WTC11 (cell line): ENCODE measurements around the gene FZD7. TPM values are rescaled to one million over a fixed set of nuclear protein-coding genes. Genes with fewer than 3 reads are reported as not detected.

Source experiments
- AFF4 ChIP-seq: sonication (generic); formaldehyde crosslinking; IDR thresholded peaks from 2 replicates; pipeline ENCODE4 v1.8.1; 2023; ENCODE audit warnings: mild to moderate bottlenecking, missing genetic modification reagents, borderline replicate concordance
- CBFB ChIP-seq: sonication (generic); formaldehyde crosslinking; IDR thresholded peaks from 2 replicates; pipeline ENCODE4 v1.8.1; 2022; ENCODE audit warnings: mild to moderate bottlenecking, low read depth, missing genetic modification reagents
- CREB1 ChIP-seq: sonication (generic); formaldehyde crosslinking; IDR thresholded peaks from 2 replicates; pipeline ENCODE4 v1.8.0; 2023; ENCODE audit warnings: mild to moderate bottlenecking, missing genetic modification reagents
- ELF4 ChIP-seq: sonication (generic); formaldehyde crosslinking; IDR thresholded peaks from 2 replicates; pipeline ENCODE4 v1.8.1; 2022; ENCODE audit warnings: low read depth, mild to moderate bottlenecking, moderate library complexity, missing genetic modification reagents
- ESRRA ChIP-seq: sonication (generic); formaldehyde crosslinking; IDR thresholded peaks from 2 replicates; pipeline ENCODE4 v1.8.1; 2022; ENCODE audit warnings: mild to moderate bottlenecking, missing genetic modification reagents, borderline replicate concordance
- JAZF1 ChIP-seq: fragments of 250-450 bp; sonication (Bioruptor Pico); IDR thresholded peaks from 2 replicates; pipeline ENCODE4 v1.9.0; 2021; ENCODE audit warnings: moderate library complexity, mild to moderate bottlenecking, inconsistent platforms
- JUN ChIP-seq: sonication (generic); formaldehyde crosslinking; IDR thresholded peaks from 2 replicates; pipeline ENCODE4 v1.8.0; 2023; ENCODE audit warnings: mild to moderate bottlenecking, missing genetic modification reagents
- KAT7 ChIP-seq: sonication (generic); formaldehyde crosslinking; IDR thresholded peaks from 2 replicates; pipeline ENCODE4 v1.8.1; 2023; ENCODE audit warnings: missing genetic modification reagents, mild to moderate bottlenecking, borderline replicate concordance
- MAX ChIP-seq: sonication (generic); formaldehyde crosslinking; IDR thresholded peaks from 2 replicates; pipeline ENCODE4 v1.8.0; 2022; ENCODE audit warnings: mild to moderate bottlenecking, missing genetic modification reagents
- MLX ChIP-seq: sonication (generic); formaldehyde crosslinking; IDR thresholded peaks from 2 replicates; pipeline ENCODE4 v1.8.1; 2023; ENCODE audit warnings: mild to moderate bottlenecking, missing genetic modification reagents, moderate library complexity
- NR2C2 ChIP-seq: sonication (generic); formaldehyde crosslinking; IDR thresholded peaks from 2 replicates; pipeline ENCODE4 v1.8.0; 2022; ENCODE audit warnings: mild to moderate bottlenecking, missing genetic modification reagents
- PREB ChIP-seq: sonication (generic); formaldehyde crosslinking; IDR thresholded peaks from 2 replicates; pipeline ENCODE4 v1.8.1; 2022; ENCODE audit warnings: mild to moderate bottlenecking, missing genetic modification reagents, moderate library complexity, borderline replicate concordance
- PRRX2 ChIP-seq: fragments of 250-450 bp; sonication (Bioruptor Pico); IDR thresholded peaks from 2 replicates; pipeline ENCODE4 v1.8.0; 2021; ENCODE audit warnings: mild to moderate bottlenecking
- RORB ChIP-seq: fragments of 250-450 bp; sonication (Bioruptor Pico); IDR thresholded peaks from 2 replicates; pipeline ENCODE4 v1.9.0; 2021; ENCODE audit warnings: mild to moderate bottlenecking
- SP1 ChIP-seq: sonication (generic); formaldehyde crosslinking; conservative IDR thresholded peaks from 2 replicates; pipeline ENCODE4 v1.8.1; 2022; ENCODE audit warnings: missing genetic modification reagents
- ZBTB43 ChIP-seq: sonication (generic); formaldehyde crosslinking; IDR thresholded peaks from 2 replicates; pipeline ENCODE4 v1.8.1; 2023; ENCODE audit warnings: mild to moderate bottlenecking, missing genetic modification reagents
- ZNF121 ChIP-seq: sonication (generic); formaldehyde crosslinking; IDR thresholded peaks from 2 replicates; pipeline ENCODE4 v1.8.0; 2023; ENCODE audit warnings: missing genetic modification reagents
- ZNF263 ChIP-seq: sonication (generic); formaldehyde crosslinking; IDR thresholded peaks from 2 replicates; pipeline ENCODE4 v1.8.1; 2022; ENCODE audit warnings: low read depth, mild to moderate bottlenecking, moderate library complexity, missing genetic modification reagents
- ZNF396 ChIP-seq: fragments of 250-450 bp; sonication (Bioruptor Pico); IDR thresholded peaks from 2 replicates; pipeline ENCODE4 v1.8.0; 2021; ENCODE audit warnings: mild to moderate bottlenecking, moderate library complexity, borderline replicate concordance
- ZNF416 ChIP-seq: fragments of 250-450 bp; sonication (Bioruptor Pico); IDR thresholded peaks from 2 replicates; pipeline ENCODE4 v1.9.0; 2021; ENCODE audit warnings: mild to moderate bottlenecking, inconsistent platforms
- ZNF532 ChIP-seq: fragments of 250-450 bp; sonication (Bioruptor Pico); IDR thresholded peaks from 2 replicates; pipeline ENCODE4 v1.9.0; 2021; ENCODE audit warnings: mild to moderate bottlenecking, borderline replicate concordance
- total RNA-seq: library from RNA; stranded (reverse); gene quantifications from 3 replicates; pipeline ENCODE4 v1.2.3, GENCODE V29; 2021
- TF ChIP-seq, protein P1 (sequence below): sonication (generic); formaldehyde crosslinking; IDR thresholded peaks from 2 replicates; pipeline ENCODE4 v1.8.0; 2022; ENCODE audit warnings: mild to moderate bottlenecking, missing genetic modification reagents
- TF ChIP-seq, protein P2 (sequence below): fragments of 250-450 bp; sonication (Bioruptor Pico); IDR thresholded peaks from 2 replicates; pipeline ENCODE4 v2.1.2; 2022; ENCODE audit warnings: mild to moderate bottlenecking, moderate library complexity
- TF ChIP-seq, protein P3 (sequence below): fragments of 250-450 bp; sonication (Bioruptor Pico); IDR thresholded peaks from 2 replicates; pipeline ENCODE4 v1.9.0; 2021; ENCODE audit warnings: mild to moderate bottlenecking

FZD7 gene
- total RNA-seq, 1 experiment from 2014 or later = 153 TPM

DNA sequence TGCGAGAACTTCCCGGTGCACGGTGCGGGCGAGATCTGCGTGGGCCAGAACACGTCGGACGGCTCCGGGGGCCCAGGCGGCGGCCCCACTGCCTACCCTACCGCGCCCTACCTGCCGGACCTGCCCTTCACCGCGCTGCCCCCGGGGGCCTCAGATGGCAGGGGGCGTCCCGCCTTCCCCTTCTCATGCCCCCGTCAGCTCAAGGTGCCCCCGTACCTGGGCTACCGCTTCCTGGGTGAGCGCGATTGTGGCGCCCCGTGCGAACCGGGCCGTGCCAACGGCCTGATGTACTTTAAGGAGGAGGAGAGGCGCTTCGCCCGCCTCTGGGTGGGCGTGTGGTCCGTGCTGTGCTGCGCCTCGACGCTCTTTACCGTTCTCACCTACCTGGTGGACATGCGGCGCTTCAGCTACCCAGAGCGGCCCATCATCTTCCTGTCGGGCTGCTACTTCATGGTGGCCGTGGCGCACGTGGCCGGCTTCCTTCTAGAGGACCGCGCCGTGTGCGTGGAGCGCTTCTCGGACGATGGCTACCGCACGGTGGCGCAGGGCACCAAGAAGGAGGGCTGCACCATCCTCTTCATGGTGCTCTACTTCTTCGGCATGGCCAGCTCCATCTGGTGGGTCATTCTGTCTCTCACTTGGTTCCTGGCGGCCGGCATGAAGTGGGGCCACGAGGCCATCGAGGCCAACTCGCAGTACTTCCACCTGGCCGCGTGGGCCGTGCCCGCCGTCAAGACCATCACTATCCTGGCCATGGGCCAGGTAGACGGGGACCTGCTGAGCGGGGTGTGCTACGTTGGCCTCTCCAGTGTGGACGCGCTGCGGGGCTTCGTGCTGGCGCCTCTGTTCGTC lies 1.7 kb downstream of the FZD7 start (continued):
- peak; percentile 91; the same call in 1 of the 2 replicates for TF ChIP-seq MLX (CRISPR knock-in tag)
- TF ChIP-seq, protein P1, sequence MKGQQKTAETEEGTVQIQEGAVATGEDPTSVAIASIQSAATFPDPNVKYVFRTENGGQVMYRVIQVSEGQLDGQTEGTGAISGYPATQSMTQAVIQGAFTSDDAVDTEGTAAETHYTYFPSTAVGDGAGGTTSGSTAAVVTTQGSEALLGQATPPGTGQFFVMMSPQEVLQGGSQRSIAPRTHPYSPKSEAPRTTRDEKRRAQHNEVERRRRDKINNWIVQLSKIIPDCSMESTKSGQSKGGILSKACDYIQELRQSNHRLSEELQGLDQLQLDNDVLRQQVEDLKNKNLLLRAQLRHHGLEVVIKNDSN (CRISPR knock-in tag) = peak; percentile 70
- no peak for TF ChIP-seq JAZF1 (CRISPR knock-in tag)
- peak; percentile 76 for TF ChIP-seq ESRRA
- TF ChIP-seq MAX (CRISPR knock-in tag) = peak; percentile 91; the same call in 1 of the 2 replicates
- no peak for TF ChIP-seq RORB
- TF ChIP-seq ZNF532 (CRISPR knock-in tag) = no peak
- TF ChIP-seq AFF4 (CRISPR knock-in tag) = 0 out of 2 replicates have a peak, but pooled peaks have one; percentile 62
- no peak for TF ChIP-seq JUN (CRISPR knock-in tag)
- 0 out of 2 replicates have a peak, but pooled peaks have one; percentile 57 for TF ChIP-seq SP1 (CRISPR knock-in tag)
- TF ChIP-seq ZNF121 = peak; percentile 2; the same call in 1 of the 2 replicates
- TF ChIP-seq ZNF263 (CRISPR knock-in tag) = no peak
- no peak for TF ChIP-seq ZNF396 (CRISPR knock-in tag)
- peak; percentile 26; the same call in 1 of the 2 replicates for TF ChIP-seq CREB1
- no peak for TF ChIP-seq ZNF416
- TF ChIP-seq NR2C2 (CRISPR knock-in tag) = peak; percentile 57; the same call in 1 of the 2 replicates
- TF ChIP-seq, protein P2, sequence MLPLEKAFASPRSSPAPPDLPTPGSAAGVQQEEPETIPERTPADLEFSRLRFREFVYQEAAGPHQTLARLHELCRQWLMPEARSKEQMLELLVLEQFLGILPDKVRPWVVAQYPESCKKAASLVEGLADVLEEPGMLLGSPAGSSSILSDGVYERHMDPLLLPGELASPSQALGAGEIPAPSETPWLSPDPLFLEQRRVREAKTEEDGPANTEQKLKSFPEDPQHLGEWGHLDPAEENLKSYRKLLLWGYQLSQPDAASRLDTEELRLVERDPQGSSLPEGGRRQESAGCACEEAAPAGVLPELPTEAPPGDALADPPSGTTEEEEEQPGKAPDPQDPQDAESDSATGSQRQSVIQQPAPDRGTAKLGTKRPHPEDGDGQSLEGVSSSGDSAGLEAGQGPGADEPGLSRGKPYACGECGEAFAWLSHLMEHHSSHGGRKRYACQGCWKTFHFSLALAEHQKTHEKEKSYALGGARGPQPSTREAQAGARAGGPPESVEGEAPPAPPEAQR (CRISPR knock-in tag) = no peak
- no peak for TF ChIP-seq PRRX2 (CRISPR knock-in tag)
- no peak for TF ChIP-seq PREB (CRISPR knock-in tag)
- TF ChIP-seq ZBTB43 = peak; percentile 74
- peak; percentile 92 for TF ChIP-seq KAT7
- no peak for TF ChIP-seq ELF4 (CRISPR knock-in tag)
- TF ChIP-seq, protein P3, sequence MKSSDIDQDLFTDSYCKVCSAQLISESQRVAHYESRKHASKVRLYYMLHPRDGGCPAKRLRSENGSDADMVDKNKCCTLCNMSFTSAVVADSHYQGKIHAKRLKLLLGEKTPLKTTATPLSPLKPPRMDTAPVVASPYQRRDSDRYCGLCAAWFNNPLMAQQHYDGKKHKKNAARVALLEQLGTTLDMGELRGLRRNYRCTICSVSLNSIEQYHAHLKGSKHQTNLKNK (CRISPR knock-in tag) = no peak
- no peak for TF ChIP-seq CBFB (CRISPR knock-in tag)
